Pericardium fibroblast (primary cell): ENCODE results near the gene SIX3. TPM values are rescaled to one million over a fixed set of nuclear protein-coding genes. Genes with fewer than 3 reads are reported as not detected.

ENCODE experiments used
- total RNA-seq: library from RNA; depleted of rRNA; stranded (reverse); fragments of >200 nt; gene quantifications from 2 replicates; pipeline ENCODE4 v1.2.3, GENCODE V29; 2015

SIX3 gene
- not detected in 2 replicates for total RNA-seq

DNA sequence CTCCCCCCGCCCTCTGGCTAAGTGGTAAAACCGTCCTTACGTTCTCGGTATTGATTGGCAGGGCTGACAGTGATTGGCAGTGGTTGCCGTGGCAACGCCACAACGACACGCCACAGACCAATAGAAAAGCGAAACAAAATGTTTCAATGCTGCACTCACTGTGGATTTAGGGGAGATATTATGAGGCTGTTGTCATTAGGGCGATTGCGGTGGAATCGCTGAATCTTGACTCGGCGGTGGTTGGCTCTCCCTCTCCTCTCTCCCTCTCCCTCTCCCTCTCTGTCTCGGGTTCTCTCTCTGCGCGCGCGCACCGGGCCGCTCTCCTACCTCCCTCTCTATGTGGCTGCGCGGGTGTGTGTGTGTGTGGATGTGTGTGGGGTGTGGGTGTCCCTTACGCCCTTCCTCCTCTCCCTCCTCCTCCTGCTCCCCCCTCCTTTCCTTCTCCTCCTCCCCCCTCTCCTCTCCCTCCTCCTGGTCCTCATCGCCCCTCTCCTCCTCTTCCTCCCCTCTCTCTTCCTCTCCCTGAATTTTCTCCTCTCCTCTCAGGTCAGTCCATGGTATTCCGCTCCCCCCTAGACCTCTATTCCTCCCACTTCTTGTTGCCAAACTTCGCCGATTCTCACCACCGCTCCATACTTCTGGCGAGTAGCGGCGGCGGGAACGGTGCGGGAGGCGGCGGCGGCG is at the start of gene SIX3:
Gene SIX3 (plus strand): TSS at position 152 of the 684 bp plus-strand sequence. CDS start 403 bp downstream, at position 555.

Other genes starting within 250 kb of the SIX3 start
- 19.5 and 35.8 TPM in 2 replicates for gene SIX2, start 67.8 kb downstream of the SIX3 start, total RNA-seq